ENCODE data around the gene ARHGEF28. TPM values are rescaled to one million over a fixed set of nuclear protein-coding genes. Genes with fewer than 3 reads are reported as not detected.

ARHGEF28 gene
- total RNA-seq, 1 experiment from 2014 or later, result 6.1 TPM

DNA sequence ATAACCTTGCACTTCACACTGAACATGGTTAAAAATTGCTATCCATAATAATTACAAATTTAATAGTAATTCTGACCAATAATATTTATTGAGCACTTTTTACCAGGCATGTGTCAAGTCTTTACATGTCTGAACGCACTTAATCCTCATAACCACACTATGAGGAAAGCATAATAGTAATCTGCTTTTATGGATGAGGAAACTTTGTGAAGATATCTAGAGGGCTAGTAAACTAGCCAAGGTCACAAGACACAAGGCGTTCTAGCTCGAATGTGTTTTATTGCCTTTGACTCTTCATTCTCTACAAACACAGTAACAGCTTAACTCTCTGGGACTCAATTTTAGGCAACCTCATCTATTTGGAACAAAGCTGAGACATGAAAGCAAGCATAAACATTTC, 205.1 kb downstream of the ARHGEF28 start:
- Histone ChIP-seq H3K79me2 (ENCODE audit: insufficient read depth, low read length) (no peaks in the 10 kb centered on the region), H3K4me1 (ENCODE audit: control insufficient read depth in 1 of 2, insufficient read depth in 2 of 2, low read length in 2 of 2) (peaks cover 5 to 9% of the 10 kb centered on the region in 2 experiments; a peak in 2 of 4 replicates), H3K4me3 (replicated peaks in 1 of 2; ENCODE audit: low read depth in 1 of 2, low read length in 2 of 2) (no peak overlapping the region), H3K9ac (ENCODE audit: low read length) (no peak overlapping the region), H3K27me3 (ENCODE audit: insufficient read depth, low read length) (no peaks in the 10 kb centered on the region), H3K9me3 (ENCODE audit: control insufficient read depth in 1 of 2, insufficient read depth in 1 of 2, low read depth in 1 of 2, low read length in 2 of 2) (no peaks in the 10 kb centered on the region), H2AFZ (ENCODE audit: low read depth, low read length, poor library complexity, severe bottlenecking) (no peak overlapping the region), H3K9me2 (ENCODE audit: insufficient read depth) (no peaks in the 10 kb centered on the region), H3K36me3 (ENCODE audit: control insufficient read depth in 1 of 2, insufficient read depth in 2 of 2, low read length in 2 of 2) (no peaks in the 10 kb centered on the region), H4K20me1 (ENCODE audit: insufficient read depth) (no peaks in the 10 kb centered on the region; the same call in 1 of the 2 replicates), H3K27ac (ENCODE audit: low read depth, low read length) (no peak overlapping the region), H3K4me2 (ENCODE audit: low read length) (no peak overlapping the region)
- TF ChIP-seq, protein P1, sequence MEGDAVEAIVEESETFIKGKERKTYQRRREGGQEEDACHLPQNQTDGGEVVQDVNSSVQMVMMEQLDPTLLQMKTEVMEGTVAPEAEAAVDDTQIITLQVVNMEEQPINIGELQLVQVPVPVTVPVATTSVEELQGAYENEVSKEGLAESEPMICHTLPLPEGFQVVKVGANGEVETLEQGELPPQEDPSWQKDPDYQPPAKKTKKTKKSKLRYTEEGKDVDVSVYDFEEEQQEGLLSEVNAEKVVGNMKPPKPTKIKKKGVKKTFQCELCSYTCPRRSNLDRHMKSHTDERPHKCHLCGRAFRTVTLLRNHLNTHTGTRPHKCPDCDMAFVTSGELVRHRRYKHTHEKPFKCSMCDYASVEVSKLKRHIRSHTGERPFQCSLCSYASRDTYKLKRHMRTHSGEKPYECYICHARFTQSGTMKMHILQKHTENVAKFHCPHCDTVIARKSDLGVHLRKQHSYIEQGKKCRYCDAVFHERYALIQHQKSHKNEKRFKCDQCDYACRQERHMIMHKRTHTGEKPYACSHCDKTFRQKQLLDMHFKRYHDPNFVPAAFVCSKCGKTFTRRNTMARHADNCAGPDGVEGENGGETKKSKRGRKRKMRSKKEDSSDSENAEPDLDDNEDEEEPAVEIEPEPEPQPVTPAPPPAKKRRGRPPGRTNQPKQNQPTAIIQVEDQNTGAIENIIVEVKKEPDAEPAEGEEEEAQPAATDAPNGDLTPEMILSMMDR (IDR thresholded peaks at IDR 0.05 in 2 of 3, conservative IDR thresholded peaks at IDR 0.05 in 1 of 3; ENCODE audit: borderline replicate concordance in 1 of 3, insufficient read depth in 1 of 3, low read depth in 2 of 3, low read length in 2 of 3), result no peak
- TF ChIP-seq FOSL1 (IDR thresholded peaks at IDR 0.05; ENCODE audit: low read depth), result no peak
- TF ChIP-seq ZNF274 (IDR thresholded peaks at IDR 0.05; ENCODE audit: low read depth, low read length), result no peak
- TF ChIP-seq EZH2phosphoT487 (IDR thresholded peaks at IDR 0.05; ENCODE audit: borderline replicate concordance), result no peak
- no peak for TF ChIP-seq TCF7L2 (IDR thresholded peaks at IDR 0.05; ENCODE audit: borderline replicate concordance, extremely low read depth, insufficient read depth, insufficient read length)
- no peak for TF ChIP-seq ZFX (IDR thresholded peaks at IDR 0.05)
- CTCF ChIA-PET, result no interaction called here
- no TSS peak for BruUV-seq (replicated peaks)
- RAD21 ChIA-PET (ENCODE audit: low non-redundant PET in 1 of 2, low total read pairs in 2 of 2, uncharacterized antibody in 2 of 2, unreplicated experiment in 2 of 2), result no interaction called here
- POLR2A ChIA-PET, result no interaction called here
- intact Hi-C loops (cut with micrococcal nuclease), result no loop called here
- DNase-seq (ENCODE audit: low read depth, low spot score), result no peak
- ATAC-seq, result no peak

DNA sequence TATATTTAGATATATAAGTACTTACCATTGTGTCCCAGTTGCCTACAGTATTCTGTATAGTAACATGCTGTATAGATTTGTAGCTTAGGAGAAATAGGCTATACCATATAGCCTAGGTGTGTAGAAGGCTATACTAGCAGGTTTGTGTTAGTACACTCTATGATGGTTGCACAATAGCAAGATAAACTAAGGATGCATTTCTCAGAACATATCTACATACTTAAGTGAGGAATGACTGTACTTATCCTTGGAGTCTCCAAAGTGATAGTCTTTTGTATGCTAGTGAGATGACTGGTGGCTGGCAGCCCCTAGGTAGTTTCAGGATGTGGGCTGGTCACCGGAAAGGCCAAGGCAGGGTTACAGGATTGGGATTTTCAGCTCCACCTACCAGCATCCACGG, 208.7 kb downstream of the ARHGEF28 start:
- POLR2A ChIA-PET, result no interaction called here
- DNase-seq (ENCODE audit: low read depth, low spot score) (no peak), ATAC-seq (no peak)
- Histone ChIP-seq H3K27me3 (ENCODE audit: insufficient read depth, low read length) (no peaks in the 10 kb centered on the region), H3K27ac (ENCODE audit: low read depth, low read length) (no peak overlapping the region), H3K4me1 (ENCODE audit: control insufficient read depth in 1 of 2, insufficient read depth in 2 of 2, low read length in 2 of 2) (no peaks in the 10 kb centered on the region), H3K79me2 (ENCODE audit: insufficient read depth, low read length) (no peaks in the 10 kb centered on the region), H3K9me2 (ENCODE audit: insufficient read depth) (no peaks in the 10 kb centered on the region), H2AFZ (ENCODE audit: low read depth, low read length, poor library complexity, severe bottlenecking) (no peak overlapping the region), H3K4me2 (ENCODE audit: low read length) (no peak overlapping the region), H3K4me3 (replicated peaks in 1 of 2; ENCODE audit: low read depth in 1 of 2, low read length in 2 of 2) (no peak overlapping the region), H3K9ac (ENCODE audit: low read length) (no peak overlapping the region), H4K20me1 (ENCODE audit: insufficient read depth) (no peaks in the 10 kb centered on the region; the same call in 1 of the 2 replicates), H3K9me3 (ENCODE audit: control insufficient read depth in 1 of 2, insufficient read depth in 1 of 2, low read depth in 1 of 2, low read length in 2 of 2) (no peaks in the 10 kb centered on the region), H3K36me3 (ENCODE audit: control insufficient read depth in 1 of 2, insufficient read depth in 2 of 2, low read length in 2 of 2) (no peaks in the 10 kb centered on the region)
- intact Hi-C loops (cut with micrococcal nuclease), result no loop called here
- CTCF ChIA-PET, result no interaction called here
- BruUV-seq (replicated peaks), result no TSS peak
- TF ChIP-seq ZNF274 (IDR thresholded peaks at IDR 0.05; ENCODE audit: low read depth, low read length) (no peak), SP1 (IDR thresholded peaks at IDR 0.05; ENCODE audit: low read depth) (no peak), EZH2phosphoT487 (IDR thresholded peaks at IDR 0.05; ENCODE audit: borderline replicate concordance) (no peak)
- RAD21 ChIA-PET (ENCODE audit: low non-redundant PET in 1 of 2, low total read pairs in 2 of 2, uncharacterized antibody in 2 of 2, unreplicated experiment in 2 of 2), result no interaction called here
